Liver (tissue), 9 donors: Measurements from ENCODE around the gene FBXL13. TPM values are rescaled to one million over a fixed set of nuclear protein-coding genes. Genes with fewer than 3 reads are reported as not detected.
A peak's percentile ranks its signal among the peaks of the same experiment; 100 is the strongest.

Experiments
- DNase-seq: peaks from one replicate; pipeline ENCODE4 v3.0.0-alpha.2; 2017; ENCODE audit warnings: low spot score
- H3K27ac ChIP-seq, 2 donors: one replicate each; pipeline ENCODE4 v1.7.0; 2013; ENCODE audit warnings: inconsistent platforms in 2 of 2, low read length in 2 of 2, control low read depth in 1 of 2, low read depth in 1 of 2, mild to moderate bottlenecking in 1 of 2
- H3K27me3 ChIP-seq, 4 donors: one replicate each; pipeline versions ENCODE4 v1.6.1 to v1.7.0; 2013; ENCODE audit warnings: low read length in 3 of 4, inconsistent platforms in 1 of 4, mild to moderate bottlenecking in 1 of 4, moderate library complexity in 1 of 4; ENCODE audit not compliant: control insufficient read depth in 4 of 4, insufficient read depth in 4 of 4
- H3K36me3 ChIP-seq, 4 donors: one replicate each; pipeline versions ENCODE4 v1.6.1 to v1.7.0; 2013; ENCODE audit warnings: low read length in 3 of 4, mild to moderate bottlenecking in 3 of 4, low read depth in 1 of 4, moderate library complexity in 1 of 4; ENCODE audit not compliant: control insufficient read depth in 4 of 4, insufficient read depth in 3 of 4
- H3K4me1 ChIP-seq, 4 donors: one replicate each; pipeline versions ENCODE4 v1.6.1 to v1.7.0; 2013; ENCODE audit warnings: low read length in 3 of 4, mild to moderate bottlenecking in 3 of 4, moderate library complexity in 1 of 4; ENCODE audit not compliant: control insufficient read depth in 4 of 4, insufficient read depth in 4 of 4
- H3K4me3 ChIP-seq, 3 donors: one replicate each; pipeline versions ENCODE4 v1.6.1 to v1.7.0; 2013; ENCODE audit warnings: low read length in 3 of 3, control low read depth in 1 of 3, low read depth in 1 of 3, mild to moderate bottlenecking in 1 of 3
- H3K9ac ChIP-seq, 2 donors: one replicate each; pipeline ENCODE4 v1.7.0; 2013; ENCODE audit warnings: low read length in 2 of 2, mild to moderate bottlenecking in 2 of 2, moderate library complexity in 2 of 2, control low read depth in 1 of 2, low read depth in 1 of 2
- H3K9me3 ChIP-seq, 4 donors: one replicate each; pipeline versions ENCODE4 v1.6.1 to v1.7.0; 2013; ENCODE audit warnings: low read length in 3 of 4; ENCODE audit not compliant: control insufficient read depth in 4 of 4
- EGR1 ChIP-seq, 2 donors: IDR thresholded peaks; 2 replicates each; pipeline ENCODE4 v1.6.1; 2016 to 2018; ENCODE audit warnings: antibody characterized with exemption in 2 of 2, low read depth in 2 of 2
- FOXA1 ChIP-seq: IDR thresholded peaks from 2 replicates; pipeline ENCODE4 v1.6.1; 2016; ENCODE audit warnings: antibody characterized with exemption
- FOXA2 ChIP-seq: IDR thresholded peaks from 2 replicates; pipeline ENCODE4 v1.6.1; 2016; ENCODE audit warnings: antibody characterized with exemption
- GABPA ChIP-seq, 2 donors: IDR thresholded peaks in 1 of 2; conservative IDR thresholded peaks in 1 of 2; 2 replicates each; pipeline ENCODE4 v1.6.1; 2016; ENCODE audit warnings: antibody characterized with exemption in 2 of 2, mild to moderate bottlenecking in 1 of 2, moderate library complexity in 1 of 2
- HNF4A ChIP-seq, 2 donors: conservative IDR thresholded peaks; 2 replicates each; pipeline ENCODE4 v1.6.1; 2016; ENCODE audit warnings: antibody characterized with exemption in 2 of 2, mild to moderate bottlenecking in 2 of 2
- HNF4G ChIP-seq: IDR thresholded peaks from 2 replicates; pipeline ENCODE4 v1.6.1; 2016; ENCODE audit warnings: antibody characterized with exemption
- JUND ChIP-seq, 2 donors: IDR thresholded peaks; 2 replicates each; pipeline ENCODE4 v1.6.1; 2016; ENCODE audit warnings: antibody characterized with exemption in 2 of 2
- NR2F2 ChIP-seq: IDR thresholded peaks from 2 replicates; pipeline ENCODE4 v1.6.1; 2016; ENCODE audit warnings: antibody characterized with exemption
- RAD21 ChIP-seq, 2 donors: IDR thresholded peaks; 2 replicates each; pipeline ENCODE4 v1.6.1; 2016; ENCODE audit warnings: antibody characterized with exemption in 2 of 2, mild to moderate bottlenecking in 2 of 2
- RXRA ChIP-seq, 2 donors: IDR thresholded peaks; 2 replicates each; pipeline ENCODE4 v1.6.1; 2017 to 2018; ENCODE audit warnings: antibody characterized with exemption in 2 of 2, mild to moderate bottlenecking in 1 of 2
- SP1 ChIP-seq: IDR thresholded peaks from 2 replicates; pipeline ENCODE4 v1.6.1; 2018; ENCODE audit warnings: antibody characterized with exemption, mild to moderate bottlenecking
- TAF1 ChIP-seq: conservative IDR thresholded peaks from 2 replicates; pipeline ENCODE4 v1.6.1; 2016; ENCODE audit warnings: antibody characterized with exemption, mild to moderate bottlenecking
- YY1 ChIP-seq: IDR thresholded peaks from 2 replicates; pipeline ENCODE4 v1.6.1; 2016; ENCODE audit warnings: antibody characterized with exemption, mild to moderate bottlenecking
- WGBS: extraction: QIAGEN DNeasy Blood & Tissue Kit; methylation state at CpG from one replicate; pipeline ENCODE4 v1.1.7; 2013; 5-methylcytosine and 5-hydroxymethylcytosine counted together
- polyA plus RNA-seq, 2 donors: library from polyadenylated mRNA; stranded (reverse) in 1 of 2; unstranded in 1 of 2; fragments of 200-250 nt in 1 of 2; fragments of >200 nt in 1 of 2; fragmentation: Nextera tagmentation in 1 of 2; extraction: Ambion mirVana in 1 of 2; gene quantifications; one replicate each; pipeline versions ENCODE4 v1.2.1 to v1.2.3, GENCODE V29; 2013 to 2015
- total RNA-seq, 2 donors: library from RNA; depleted of rRNA; stranded (reverse); fragments of >200 nt; gene quantifications; one replicate each; pipeline ENCODE4 v1.2.3, GENCODE V29; 2014
- TF ChIP-seq, protein P1 (sequence below): IDR thresholded peaks from 2 replicates; pipeline ENCODE4 v1.6.1; 2016; ENCODE audit warnings: antibody characterized with exemption
- TF ChIP-seq, protein P2 (sequence below): IDR thresholded peaks from 2 replicates; pipeline ENCODE4 v1.6.1; 2016; ENCODE audit warnings: antibody characterized with exemption, mild to moderate bottlenecking
- TF ChIP-seq, protein P3 (sequence below): IDR thresholded peaks from 2 replicates; pipeline ENCODE4 v1.6.1; 2016; ENCODE audit warnings: antibody characterized with exemption
- TF ChIP-seq, protein P4 (sequence below): fragments of 150-350 bp; IDR thresholded peaks from 2 replicates; pipeline ENCODE4 v1.5.1; 2017; ENCODE audit warnings: improper control_type of control experiment, low read depth, low read length; ENCODE audit not compliant: missing input control
- donor health status: healthy.
- donor health status: healthy.
- donor health status: healthy.
- donor health status: healthy.
- donor health status: healthy.

The FBXL13 gene
- total and polyA plus RNA-seq, 4 donors: 0.03 to 0.75 (median 0.70) TPM; not detected in 1

DNA sequence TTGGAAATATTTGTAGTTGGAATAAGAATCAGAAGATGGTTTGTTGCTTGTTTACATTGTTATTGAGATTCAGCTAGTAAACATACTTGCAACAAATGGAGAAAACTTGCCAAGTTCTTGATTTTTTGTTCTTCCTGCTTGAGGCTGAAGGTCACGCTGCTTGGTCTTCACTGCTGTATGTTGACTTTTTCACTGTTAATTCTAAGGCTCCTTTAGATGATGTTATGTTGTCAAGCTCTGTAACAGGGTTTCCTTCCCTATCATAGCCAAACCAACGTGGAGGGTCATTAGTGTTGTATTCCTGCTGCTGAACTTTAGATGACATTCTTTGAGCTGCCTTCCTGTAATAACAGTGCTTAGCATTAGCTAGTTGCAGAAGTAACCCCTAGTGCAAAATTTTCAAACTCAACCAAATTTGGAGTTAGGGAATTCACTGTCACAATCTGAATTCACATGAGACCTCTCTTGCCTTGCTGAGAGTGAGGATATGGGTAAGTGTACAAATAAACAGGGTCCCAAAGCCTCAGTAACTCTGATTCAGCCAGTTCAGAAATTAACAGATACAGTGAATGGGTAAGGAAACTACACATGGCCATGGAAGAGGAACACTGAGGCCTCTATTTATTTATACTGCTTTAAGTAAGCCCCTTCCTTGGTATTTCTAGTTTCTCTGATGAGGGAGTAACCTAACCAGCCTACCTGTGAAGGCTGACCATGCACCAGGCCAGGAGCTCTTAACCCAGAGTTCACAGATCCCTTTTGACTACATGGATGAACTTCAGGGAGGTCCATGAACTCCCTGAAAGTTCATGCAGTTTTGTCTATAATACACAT is 261.2 kb downstream of the FBXL13 start:
- Histone ChIP-seq H3K27ac (peak overlapping the region in 1 of 2 donors; percentile 25), H3K9ac (no peak overlapping the region), H3K36me3 (no peaks in the 10 kb centered on the region), H3K4me3 (no peak overlapping the region), H3K4me1 (peaks cover 4 to 27% (median 23%) of the 10 kb centered on the region in 4 donors), H3K9me3 (no peaks in the 10 kb centered on the region), H3K27me3 (no peaks in the 10 kb centered on the region)
- 64% methylated on average over 2 of the region's 2 CpGs for WGBS
- no peak for DNase-seq
- TF ChIP-seq, protein P1, sequence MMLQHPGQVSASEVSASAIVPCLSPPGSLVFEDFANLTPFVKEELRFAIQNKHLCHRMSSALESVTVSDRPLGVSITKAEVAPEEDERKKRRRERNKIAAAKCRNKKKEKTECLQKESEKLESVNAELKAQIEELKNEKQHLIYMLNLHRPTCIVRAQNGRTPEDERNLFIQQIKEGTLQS: no peak
- no peak for TF ChIP-seq TAF1
- TF ChIP-seq GABPA (IDR thresholded peaks at IDR 0.05 in 1 of 2, conservative IDR thresholded peaks at IDR 0.05 in 1 of 2): no peak
- TF ChIP-seq, protein P2, sequence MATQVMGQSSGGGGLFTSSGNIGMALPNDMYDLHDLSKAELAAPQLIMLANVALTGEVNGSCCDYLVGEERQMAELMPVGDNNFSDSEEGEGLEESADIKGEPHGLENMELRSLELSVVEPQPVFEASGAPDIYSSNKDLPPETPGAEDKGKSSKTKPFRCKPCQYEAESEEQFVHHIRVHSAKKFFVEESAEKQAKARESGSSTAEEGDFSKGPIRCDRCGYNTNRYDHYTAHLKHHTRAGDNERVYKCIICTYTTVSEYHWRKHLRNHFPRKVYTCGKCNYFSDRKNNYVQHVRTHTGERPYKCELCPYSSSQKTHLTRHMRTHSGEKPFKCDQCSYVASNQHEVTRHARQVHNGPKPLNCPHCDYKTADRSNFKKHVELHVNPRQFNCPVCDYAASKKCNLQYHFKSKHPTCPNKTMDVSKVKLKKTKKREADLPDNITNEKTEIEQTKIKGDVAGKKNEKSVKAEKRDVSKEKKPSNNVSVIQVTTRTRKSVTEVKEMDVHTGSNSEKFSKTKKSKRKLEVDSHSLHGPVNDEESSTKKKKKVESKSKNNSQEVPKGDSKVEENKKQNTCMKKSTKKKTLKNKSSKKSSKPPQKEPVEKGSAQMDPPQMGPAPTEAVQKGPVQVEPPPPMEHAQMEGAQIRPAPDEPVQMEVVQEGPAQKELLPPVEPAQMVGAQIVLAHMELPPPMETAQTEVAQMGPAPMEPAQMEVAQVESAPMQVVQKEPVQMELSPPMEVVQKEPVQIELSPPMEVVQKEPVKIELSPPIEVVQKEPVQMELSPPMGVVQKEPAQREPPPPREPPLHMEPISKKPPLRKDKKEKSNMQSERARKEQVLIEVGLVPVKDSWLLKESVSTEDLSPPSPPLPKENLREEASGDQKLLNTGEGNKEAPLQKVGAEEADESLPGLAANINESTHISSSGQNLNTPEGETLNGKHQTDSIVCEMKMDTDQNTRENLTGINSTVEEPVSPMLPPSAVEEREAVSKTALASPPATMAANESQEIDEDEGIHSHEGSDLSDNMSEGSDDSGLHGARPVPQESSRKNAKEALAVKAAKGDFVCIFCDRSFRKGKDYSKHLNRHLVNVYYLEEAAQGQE: no peak
- TF ChIP-seq FOXA1: no peak
- TF ChIP-seq, protein P3, sequence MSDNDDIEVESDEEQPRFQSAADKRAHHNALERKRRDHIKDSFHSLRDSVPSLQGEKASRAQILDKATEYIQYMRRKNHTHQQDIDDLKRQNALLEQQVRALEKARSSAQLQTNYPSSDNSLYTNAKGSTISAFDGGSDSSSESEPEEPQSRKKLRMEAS: no peak
- TF ChIP-seq RXRA (IDR thresholded peaks at IDR 0.05): peak; percentile 15 to 24
- TF ChIP-seq HNF4A (conservative IDR thresholded peaks at IDR 0.05): no peak
- no peak for TF ChIP-seq FOXA2
- TF ChIP-seq RAD21 (IDR thresholded peaks at IDR 0.05): peak in 1 of 2 donors; percentile 13
- TF ChIP-seq NR2F2: no peak
- TF ChIP-seq, protein P4, sequence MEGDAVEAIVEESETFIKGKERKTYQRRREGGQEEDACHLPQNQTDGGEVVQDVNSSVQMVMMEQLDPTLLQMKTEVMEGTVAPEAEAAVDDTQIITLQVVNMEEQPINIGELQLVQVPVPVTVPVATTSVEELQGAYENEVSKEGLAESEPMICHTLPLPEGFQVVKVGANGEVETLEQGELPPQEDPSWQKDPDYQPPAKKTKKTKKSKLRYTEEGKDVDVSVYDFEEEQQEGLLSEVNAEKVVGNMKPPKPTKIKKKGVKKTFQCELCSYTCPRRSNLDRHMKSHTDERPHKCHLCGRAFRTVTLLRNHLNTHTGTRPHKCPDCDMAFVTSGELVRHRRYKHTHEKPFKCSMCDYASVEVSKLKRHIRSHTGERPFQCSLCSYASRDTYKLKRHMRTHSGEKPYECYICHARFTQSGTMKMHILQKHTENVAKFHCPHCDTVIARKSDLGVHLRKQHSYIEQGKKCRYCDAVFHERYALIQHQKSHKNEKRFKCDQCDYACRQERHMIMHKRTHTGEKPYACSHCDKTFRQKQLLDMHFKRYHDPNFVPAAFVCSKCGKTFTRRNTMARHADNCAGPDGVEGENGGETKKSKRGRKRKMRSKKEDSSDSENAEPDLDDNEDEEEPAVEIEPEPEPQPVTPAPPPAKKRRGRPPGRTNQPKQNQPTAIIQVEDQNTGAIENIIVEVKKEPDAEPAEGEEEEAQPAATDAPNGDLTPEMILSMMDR: no peak
- no peak for TF ChIP-seq YY1
- no peak for TF ChIP-seq SP1

DNA sequence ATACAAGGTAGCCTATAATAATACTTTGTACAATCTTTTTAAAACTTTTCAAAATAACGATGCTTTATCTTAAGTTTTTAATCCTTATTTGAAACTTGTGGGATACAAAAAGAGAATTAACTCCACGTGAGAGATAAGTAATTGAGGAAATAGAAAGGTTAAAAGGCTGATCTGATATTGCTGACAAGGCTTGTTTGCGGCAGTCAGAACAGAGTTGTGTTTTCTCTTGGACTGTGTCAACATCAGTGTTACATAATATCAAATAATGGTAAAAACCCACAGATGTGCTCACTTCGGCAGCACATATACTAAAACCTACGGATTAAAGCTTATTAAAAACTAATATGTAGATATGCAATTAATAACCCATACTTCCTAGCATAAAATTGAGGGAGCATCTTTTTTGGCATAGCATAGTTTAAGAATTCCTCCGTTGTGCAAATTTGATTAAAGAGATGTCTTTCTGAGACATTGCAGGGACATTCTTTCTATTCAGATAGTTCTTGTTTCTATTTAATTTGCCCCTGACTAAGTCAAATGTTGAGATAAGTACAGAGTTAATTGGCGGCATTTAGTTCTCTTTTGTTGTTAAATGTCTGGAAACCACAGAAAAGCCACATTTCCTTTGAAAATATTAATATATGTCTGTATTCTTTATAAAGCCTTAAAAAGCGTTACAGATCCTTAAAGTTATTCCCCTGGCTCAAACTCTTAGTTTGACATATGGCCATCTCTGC is 262.5 kb downstream of the FBXL13 start:
- peaks cover 4 to 27% (median 23%) of the 10 kb centered on the region in 4 donors for H3K4me1 ChIP-seq
- no peak for DNase-seq
- peak overlapping the region in 1 of 2 donors; percentile 49 for H3K9ac ChIP-seq
- H3K27ac ChIP-seq: peak overlapping the region; percentile 25 to 43
- peak overlapping the region in 1 of 3 donors; percentile 46 for H3K4me3 ChIP-seq
- H3K9me3 ChIP-seq: no peaks in the 10 kb centered on the region
- WGBS: 20% methylated on average over 8 of the region's 8 CpGs
- no peaks in the 10 kb centered on the region for H3K27me3 ChIP-seq
- no peaks in the 10 kb centered on the region for H3K36me3 ChIP-seq
- TF ChIP-seq FOXA1 (peak; percentile 98), EGR1 (IDR thresholded peaks at IDR 0.05; ENCODE audit: low read depth in 2 of 2) (no peak), HNF4G (no peak), FOXA2 (peak; percentile 99), GABPA (IDR thresholded peaks at IDR 0.05 in 1 of 2, conservative IDR thresholded peaks at IDR 0.05 in 1 of 2) (peak in 1 of 2 donors; percentile 24), JUND (IDR thresholded peaks at IDR 0.05) (peak; percentile 43 to 53), SP1 (peak; percentile 27), RAD21 (IDR thresholded peaks at IDR 0.05) (peak; percentile 38 to 43), YY1 (peak; percentile 74), TAF1 (no peak)
- TF ChIP-seq, protein P4: no peak
- TF ChIP-seq, protein P2: peak; percentile 38
